PC-9 (cell line): ENCODE results near the gene RGS7. TPM values are rescaled to one million over a fixed set of nuclear protein-coding genes. Genes with fewer than 3 reads are reported as not detected.

ENCODE experiments used
- BruUV-seq: library from RNA; stranded (reverse); fragments of 400-500 nt; replicated peaks from 2 replicates; lab custom pipeline; 2021; lab: Mats Ljungman, UMichigan
- CTCF ChIA-PET: fragments of 300-600 bp; sonication (Branson Sonifier 250); formaldehyde crosslinking; loops from one replicate; lab custom pipeline; 2022; ENCODE audit warnings: antibody characterized with exemption; lab: Charles Lee
- POLR2A ChIA-PET: fragments of 300-600 bp; sonication (Branson Sonifier 250); formaldehyde crosslinking; loops from one replicate; lab custom pipeline; 2022; ENCODE audit warnings: antibody characterized with exemption; ENCODE audit not compliant: unreplicated experiment; lab: Charles Lee
- DNase-seq, 2 experiments: peaks; one replicate each; pipeline versions ENCODE4 v3.0.0 to v3.0.0-alpha.2; 2015 to 2022; ENCODE audit warnings: mixed read lengths in 1 of 2
- H2AFZ ChIP-seq: fragments of 200-600 bp; sonication (generic); 2 replicates; pipeline ENCODE4 v1.8.1; 2017; ENCODE audit warnings: antibody characterized with exemption
- H3F3A ChIP-seq: fragments of 200-600 bp; sonication (generic); 2 replicates; pipeline ENCODE4 v1.8.1; 2017; ENCODE audit warnings: antibody characterized with exemption, mild to moderate bottlenecking, low read depth; ENCODE audit not compliant: insufficient read depth
- H3K27ac ChIP-seq: fragments of 200-600 bp; sonication (generic); 2 replicates; pipeline ENCODE4 v1.6.1; 2016; ENCODE audit warnings: mixed run types
- H3K27me3 ChIP-seq: fragments of 200-600 bp; sonication (generic); 2 replicates; pipeline ENCODE4 v1.6.1; 2016; ENCODE audit warnings: low read depth, mixed run types; ENCODE audit not compliant: insufficient read depth
- H3K36me3 ChIP-seq: fragments of 200-600 bp; sonication (generic); 2 replicates; pipeline ENCODE4 v1.6.1; 2016; ENCODE audit warnings: low read depth, mixed run types
- H3K4me1 ChIP-seq: fragments of 200-600 bp; sonication (generic); replicated peaks from 2 replicates; pipeline ENCODE4 v1.6.1; 2016; ENCODE audit warnings: mixed run types; ENCODE audit not compliant: insufficient read depth
- H3K4me2 ChIP-seq: fragments of 200-600 bp; sonication (generic); 2 replicates; pipeline ENCODE4 v1.6.1; 2017; ENCODE audit warnings: mixed run types
- H3K4me3 ChIP-seq: fragments of 200-600 bp; sonication (generic); 2 replicates; pipeline ENCODE4 v1.6.1; 2016; ENCODE audit warnings: mixed run types
- H3K79me2 ChIP-seq: fragments of 200-600 bp; sonication (generic); 2 replicates; pipeline ENCODE4 v1.6.1; 2017; ENCODE audit warnings: low read depth, mixed run types
- H3K9me2 ChIP-seq: fragments of 200-600 bp; sonication (generic); 2 replicates; pipeline ENCODE4 v1.8.1; 2017; ENCODE audit warnings: mild to moderate bottlenecking; ENCODE audit not compliant: insufficient read depth
- H3K9me3 ChIP-seq: fragments of 200-600 bp; sonication (generic); 2 replicates; pipeline ENCODE4 v1.8.1; 2016; ENCODE audit warnings: low read depth; ENCODE audit not compliant: insufficient read depth
- H4K20me1 ChIP-seq: fragments of 200-600 bp; sonication (generic); 2 replicates; pipeline ENCODE4 v1.8.1; 2017; ENCODE audit not compliant: insufficient read depth
- CTCF ChIP-seq: fragments of 200-600 bp; sonication (generic); conservative IDR thresholded peaks from 2 replicates; pipeline ENCODE4 v1.6.1; 2017; ENCODE audit warnings: mixed run types, antibody characterized with exemption, mild to moderate bottlenecking, moderate library complexity
- EZH2 ChIP-seq: fragments of 200-600 bp; sonication (generic); IDR thresholded peaks from 2 replicates; pipeline ENCODE4 v1.8.0; 2017; ENCODE audit warnings: antibody characterized with exemption, low read depth
- intact Hi-C: fragments of 100-400 bp; cut with micrococcal nuclease; formaldehyde crosslinking; loops from one replicate; pipeline ENCODE4 v1.10.0; 2022; ENCODE audit not compliant: unreplicated experiment
- total RNA-seq: library from RNA; stranded (reverse); gene quantifications from 2 replicates; pipeline ENCODE4 v1.2.3, GENCODE V29; 2021

The RGS7 gene
- total RNA-seq, 1 experiment from 2014 or later = 5.8 TPM

- Histone ChIP-seq H3K4me3 (no peak overlapping the region), H3K27me3 (0 out of 2 replicates have a peak, but pooled peaks cover under 1% of the 10 kb centered on the region), H3K36me3 (no peaks in the 10 kb centered on the region), H3K4me2 (no peak overlapping the region), H3K9me2 (no peaks in the 10 kb centered on the region), H3K27ac (no peak overlapping the region), H4K20me1 (no peaks in the 10 kb centered on the region), H3K4me1 (peaks cover 21% of the 10 kb centered on the region), H3F3A (no peaks in the 10 kb centered on the region), H3K9me3 (no peaks in the 10 kb centered on the region), H3K79me2 (no peaks in the 10 kb centered on the region), H2AFZ (no peak overlapping the region)
- intact Hi-C loops = no loop called here
- CTCF ChIA-PET = no interaction called here
- DNase-seq = no peak
- POLR2A ChIA-PET = no interaction called here
- TF ChIP-seq CTCF (no peak), EZH2 (no peak)
- BruUV-seq = no TSS peak
These were observed 550.7 kb downstream of the RGS7 start for GRCh38 chr1:240806200-240806745.

GRCh38 chr1:240804475-240804874 lies 552.5 kb downstream of the RGS7 start:
- Histone ChIP-seq H3K9me3 (no peaks in the 10 kb centered on the region), H3K4me2 (no peak overlapping the region), H3K27ac (no peak overlapping the region), H3K4me3 (no peak overlapping the region), H3K27me3 (no peaks in the 10 kb centered on the region), H2AFZ (0 out of 2 replicates have a peak overlapping the region, but pooled peaks have one; percentile 46), H3K36me3 (no peaks in the 10 kb centered on the region), H4K20me1 (no peaks in the 10 kb centered on the region), H3F3A (no peaks in the 10 kb centered on the region), H3K4me1 (peaks cover 21% of the 10 kb centered on the region), H3K9me2 (no peaks in the 10 kb centered on the region), H3K79me2 (no peaks in the 10 kb centered on the region)
- intact Hi-C loops = no loop called here
- no TSS peak for BruUV-seq
- DNase-seq = no peak
- TF ChIP-seq CTCF (no peak), EZH2 (no peak)
- POLR2A ChIA-PET = interaction anchor here (0.6 kb wide), 1 partner anchor 29 kb away, joined by 4 read pairs; no protein-coding TSS in a partner anchor
- CTCF ChIA-PET = no interaction called here

GRCh38 chr1:240803151-240803550 lies 553.9 kb downstream of the RGS7 start:
- Histone ChIP-seq H3K36me3 (no peaks in the 10 kb centered on the region), H3K27ac (peak overlapping the region; percentile 33; the same call in 1 of the 2 replicates), H3F3A (no peaks in the 10 kb centered on the region), H3K4me3 (no peak overlapping the region), H3K27me3 (no peaks in the 10 kb centered on the region), H3K9me2 (no peaks in the 10 kb centered on the region), H3K9me3 (no peaks in the 10 kb centered on the region), H3K4me1 (peaks cover 21% of the 10 kb centered on the region), H3K79me2 (no peaks in the 10 kb centered on the region), H2AFZ (no peak overlapping the region), H3K4me2 (peak overlapping the region; percentile 42), H4K20me1 (no peaks in the 10 kb centered on the region)
- no TSS peak for BruUV-seq
- intact Hi-C loops = no loop called here
- TF ChIP-seq CTCF (no peak), EZH2 (no peak)
- DNase-seq = no peak
- CTCF ChIA-PET = interaction anchor here (0.7 to 1.0 kb wide), 2 partner anchors 12 to 37 kb away, joined by 3 read pairs; no protein-coding TSS in a partner anchor
- POLR2A ChIA-PET = interaction anchor here (0.5 kb wide), 1 partner anchor 64 kb away, joined by 4 read pairs; no protein-coding TSS in a partner anchor
